COLO668 (cell line): ENCODE results near the gene PDE3A.
"Not testable (repeated sequence)": the region's sequence is repeated elsewhere in the genome, so short reads cannot be mapped to it uniquely, and the experiment has no call there.

Experiments used
- DNase-seq: peaks from one replicate; lab custom pipeline; 2025; ENCODE audit not compliant: unreplicated experiment; lab: John Stamatoyannopoulos, UW

The PDE3A gene

GRCh38 chr12:20596061-20596460 is 227.7 kb downstream of the PDE3A start:
- DNase-seq: no peak

GRCh38 chr12:20599757-20600156 is 231.4 kb downstream of the PDE3A start:
- DNase-seq: no peak

GRCh38 chr12:20601668-20602280 is 233.4 kb downstream of the PDE3A start:
- DNase-seq: no peak

- no peak for DNase-seq
Observed at GRCh38 chr12:20602641-20603391, 234.5 kb downstream of the PDE3A start.

- no peak for DNase-seq
Observed at GRCh38 chr12:20604408-20605067, 236.2 kb downstream of the PDE3A start.

GRCh38 chr12:20615020-20615419 is 246.7 kb downstream of the PDE3A start:
- not testable (repeated sequence) for DNase-seq

GRCh38 chr12:20616093-20616492 is 247.8 kb downstream of the PDE3A start:
- DNase-seq: no peak

GRCh38 chr12:20620261-20620660 is 251.9 kb downstream of the PDE3A start:
- DNase-seq: no peak

- peak; percentile 0 for DNase-seq
Observed at GRCh38 chr12:20624718-20625117, 256.4 kb downstream of the PDE3A start.

- no peak for DNase-seq
Observed at GRCh38 chr12:20625531-20625930, 257.2 kb downstream of the PDE3A start.

- DNase-seq: no peak
Observed at GRCh38 chr12:20627001-20627588, 258.8 kb downstream of the PDE3A start.

- DNase-seq: no peak
Observed at GRCh38 chr12:20628226-20628787, 260.0 kb downstream of the PDE3A start.

GRCh38 chr12:20628999-20629398 is 260.7 kb downstream of the PDE3A start:
- DNase-seq: no peak

GRCh38 chr12:20629414-20630156 is 261.2 kb downstream of the PDE3A start:
- no peak for DNase-seq

GRCh38 chr12:20631711-20632110 is 263.4 kb downstream of the PDE3A start:
- no peak for DNase-seq

- no peak for DNase-seq
Observed at GRCh38 chr12:20641106-20641505, 272.8 kb downstream of the PDE3A start.

- DNase-seq: no peak
Observed at GRCh38 chr12:20643822-20644221, 275.5 kb downstream of the PDE3A start.

GRCh38 chr12:20646239-20646827 is 278.0 kb downstream of the PDE3A start:
- peak; percentile 1 for DNase-seq

GRCh38 chr12:20653871-20654270 is 285.5 kb downstream of the PDE3A start:
- no peak for DNase-seq

GRCh38 chr12:20656600-20656999 is 288.3 kb downstream of the PDE3A start:
- no peak for DNase-seq
